Stimulated activated CD8-positive, alpha-beta memory T cell treated with anti-CD3 and anti-CD28 coated beads, Interleukin-15, amount 100 ng/mL, for 4 hours (primary cell): Measurements from ENCODE around the gene ZMYM4.

Experiments
- DNase-seq, 2 donors: peaks; one replicate each; pipeline ENCODE4 v3.0.0-alpha.2; 2020; ENCODE audit warnings: low read depth in 2 of 2

ZMYM4 gene

DNA sequence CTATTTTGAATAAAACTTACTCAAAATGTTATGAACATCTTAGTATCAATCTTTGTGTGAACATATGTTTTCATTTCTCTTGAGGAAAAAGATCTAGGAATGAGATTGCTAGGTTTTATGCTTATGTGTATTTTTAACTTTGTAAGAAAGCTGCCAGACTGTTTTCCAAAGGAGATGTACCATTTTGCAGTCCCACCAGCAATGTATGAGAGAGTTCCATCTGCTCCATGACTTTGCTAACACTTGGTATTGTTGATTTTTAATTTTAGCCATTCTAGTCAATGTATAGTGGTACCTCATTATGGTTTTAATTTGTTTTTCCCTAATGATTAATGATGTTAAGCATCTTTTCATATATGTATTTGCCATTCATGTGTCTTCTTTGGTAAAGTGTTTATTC is 132.5 kb downstream of the ZMYM4 start:
- no peak for DNase-seq

DNA sequence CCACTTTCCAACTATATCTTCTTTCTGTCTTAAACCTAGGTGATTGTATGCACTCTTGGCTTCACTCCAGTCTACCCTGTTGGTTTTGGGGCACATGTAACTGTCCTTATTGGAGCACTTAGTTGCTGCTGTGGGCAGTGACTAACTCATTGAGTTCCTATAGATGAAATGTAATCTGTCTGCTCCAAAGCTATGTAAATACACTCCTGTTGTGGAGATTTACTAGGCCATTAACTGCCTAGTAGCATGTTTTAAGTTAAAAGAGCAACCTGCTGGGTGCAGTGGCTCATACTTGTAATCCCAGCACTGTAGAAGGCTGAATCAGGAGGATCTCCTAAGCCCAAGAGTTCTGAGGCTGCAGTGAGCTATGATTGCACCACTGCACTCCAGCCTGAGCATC is 137.6 kb downstream of the ZMYM4 start:
- DNase-seq: no peak

DNA sequence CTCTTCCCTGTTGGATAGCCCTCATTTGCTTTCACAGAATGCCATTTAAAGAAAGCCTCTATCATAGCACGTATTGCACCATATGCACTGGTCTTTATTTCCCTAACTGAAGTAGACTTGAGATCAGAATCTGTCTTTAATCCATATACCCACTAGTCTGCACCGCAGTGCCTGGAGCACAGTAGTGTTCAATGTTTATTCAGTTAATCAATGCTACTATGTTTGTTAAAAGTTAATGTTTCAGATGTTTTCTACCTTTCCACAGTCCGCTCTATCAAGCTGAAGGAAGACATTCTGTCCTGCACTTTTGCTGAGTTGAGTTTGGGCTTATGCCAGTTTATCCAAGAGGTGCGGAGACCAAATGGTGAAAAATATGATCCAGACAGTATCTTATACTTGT is 139.2 kb downstream of the ZMYM4 start:
- no peak for DNase-seq

GRCh38 chr1:35408925-35409324 is 140.4 kb downstream of the ZMYM4 start:
- no peak for DNase-seq

GRCh38 chr1:35426097-35426586 is 157.6 kb downstream of the ZMYM4 start:
- no peak for DNase-seq

- DNase-seq: no peak
Observed at GRCh38 chr1:35428360-35428759, 159.9 kb downstream of the ZMYM4 start.

DNA sequence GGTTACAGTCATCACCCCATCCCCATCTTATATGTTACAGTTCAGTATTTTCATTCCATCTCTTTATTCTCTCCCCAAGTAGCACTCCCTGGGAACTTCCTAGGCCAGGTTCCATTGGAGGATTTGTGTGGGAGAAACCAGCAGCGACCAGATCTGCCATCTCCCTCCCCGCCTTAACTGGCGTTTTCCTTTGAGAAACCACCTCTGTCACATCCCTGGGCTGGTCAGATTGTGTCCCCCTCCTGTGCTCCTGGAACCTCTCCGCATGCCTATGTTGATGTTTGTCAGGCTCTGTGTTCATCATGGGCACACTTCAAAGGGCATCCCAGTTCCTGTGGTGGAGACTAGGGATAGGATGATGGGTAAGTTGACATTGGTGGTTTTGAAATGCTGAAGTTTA is 162.3 kb downstream of the ZMYM4 start:
- no peak for DNase-seq

DNA sequence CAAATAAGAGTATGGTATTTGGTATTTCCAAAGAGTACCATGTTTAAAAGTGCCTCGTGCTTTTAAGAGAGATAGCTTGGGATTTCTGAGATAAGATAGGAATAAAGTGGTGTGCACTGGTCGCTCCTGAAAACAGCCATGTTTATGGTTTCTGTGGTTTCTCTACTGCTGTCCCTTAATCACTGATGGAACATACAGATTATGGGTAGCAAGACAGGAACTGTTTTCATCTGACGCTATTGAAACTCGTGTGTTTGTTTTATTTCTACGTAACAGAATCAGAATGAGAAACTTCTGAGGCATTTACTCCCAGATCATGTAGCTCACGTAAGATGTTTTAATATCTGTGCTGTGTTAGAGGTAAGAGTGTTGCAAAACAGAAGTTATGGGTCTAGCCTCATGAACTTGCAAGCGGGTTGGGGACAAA is 162.7 kb downstream of the ZMYM4 start:
- no peak for DNase-seq

GRCh38 chr1:35432231-35432630 is 163.7 kb downstream of the ZMYM4 start:
- DNase-seq: no peak

- DNase-seq: no peak
Observed at GRCh38 chr1:35433714-35434113, 165.2 kb downstream of the ZMYM4 start.

DNA sequence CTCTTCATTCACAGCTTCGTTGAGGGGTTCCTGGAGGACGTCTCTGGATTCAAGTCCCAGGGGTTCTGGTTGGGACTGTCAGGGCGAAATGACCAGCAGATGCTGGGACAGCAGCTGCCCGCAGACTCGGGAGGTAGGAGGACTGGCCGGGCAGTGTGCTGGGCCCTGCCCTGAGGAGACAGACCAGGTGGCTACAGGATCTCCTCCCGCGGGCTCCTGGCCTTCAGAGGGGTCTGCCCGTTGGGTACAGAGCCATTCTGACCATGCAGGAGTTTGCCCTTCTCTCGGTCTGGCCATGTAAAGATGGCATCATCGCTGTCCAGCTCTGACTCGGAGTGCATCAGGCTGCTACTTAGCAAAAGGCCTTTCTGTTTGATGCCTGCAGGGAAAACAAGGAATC is 166.2 kb downstream of the ZMYM4 start:
- DNase-seq: no peak

DNA sequence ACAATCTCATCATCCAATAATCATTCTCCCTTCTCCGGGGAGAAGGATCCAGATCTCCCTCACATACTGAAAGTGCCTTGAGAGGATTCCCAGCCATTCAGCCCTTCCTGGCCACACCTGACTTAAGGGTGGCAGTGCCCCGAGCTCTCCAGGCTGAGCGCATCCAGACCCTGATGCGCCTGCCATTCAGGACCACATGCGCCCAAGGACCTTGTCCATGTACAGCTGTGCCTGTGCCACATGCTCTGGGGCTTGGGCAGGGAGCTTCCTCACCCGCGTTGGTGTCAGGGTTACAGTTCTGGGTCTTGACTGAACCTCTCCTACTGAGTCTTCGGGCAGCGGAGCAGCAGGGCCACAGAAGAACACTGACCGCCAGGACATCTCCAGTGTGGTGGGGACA is 167.6 kb downstream of the ZMYM4 start:
- no peak for DNase-seq

GRCh38 chr1:35437200-35437599 is 168.7 kb downstream of the ZMYM4 start:
- no peak for DNase-seq

GRCh38 chr1:35439626-35440025 is 171.1 kb downstream of the ZMYM4 start:
- no peak for DNase-seq

DNA sequence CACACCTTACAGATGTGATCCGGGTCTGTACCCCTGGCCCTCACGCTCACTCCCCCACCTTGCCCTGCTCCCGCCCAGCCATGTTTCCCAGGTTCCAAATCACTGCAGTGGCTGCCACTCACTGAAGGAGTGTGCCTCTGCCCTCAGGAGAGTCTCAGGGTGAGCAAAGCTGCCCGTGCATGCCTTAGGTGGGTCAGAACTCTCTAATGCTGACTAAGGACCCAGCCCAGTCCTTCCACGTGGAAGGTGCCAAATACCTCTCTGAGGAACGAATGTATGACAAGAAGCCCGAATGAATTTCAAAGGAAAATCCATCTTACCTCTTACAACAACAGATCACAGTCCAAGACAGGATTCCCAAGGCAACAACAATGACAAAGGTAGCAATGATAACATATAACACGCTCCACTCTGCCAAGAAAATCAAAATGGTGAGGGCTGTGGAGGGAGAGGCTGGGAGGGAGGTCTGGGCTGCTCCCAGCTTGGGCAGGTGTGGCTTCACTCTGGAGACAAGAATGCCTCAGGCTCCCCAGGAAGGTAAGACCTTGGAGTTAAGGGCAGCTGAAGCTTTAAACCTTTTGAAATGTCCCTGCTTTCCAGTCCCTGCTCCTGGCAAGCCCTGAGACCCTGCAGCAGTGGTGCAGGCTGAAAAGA is 173.5 kb downstream of the ZMYM4 start:
- no peak for DNase-seq

GRCh38 chr1:35442734-35443133 is 174.2 kb downstream of the ZMYM4 start:
- peak in 1 of 2 donors; percentile 18 for DNase-seq

DNA sequence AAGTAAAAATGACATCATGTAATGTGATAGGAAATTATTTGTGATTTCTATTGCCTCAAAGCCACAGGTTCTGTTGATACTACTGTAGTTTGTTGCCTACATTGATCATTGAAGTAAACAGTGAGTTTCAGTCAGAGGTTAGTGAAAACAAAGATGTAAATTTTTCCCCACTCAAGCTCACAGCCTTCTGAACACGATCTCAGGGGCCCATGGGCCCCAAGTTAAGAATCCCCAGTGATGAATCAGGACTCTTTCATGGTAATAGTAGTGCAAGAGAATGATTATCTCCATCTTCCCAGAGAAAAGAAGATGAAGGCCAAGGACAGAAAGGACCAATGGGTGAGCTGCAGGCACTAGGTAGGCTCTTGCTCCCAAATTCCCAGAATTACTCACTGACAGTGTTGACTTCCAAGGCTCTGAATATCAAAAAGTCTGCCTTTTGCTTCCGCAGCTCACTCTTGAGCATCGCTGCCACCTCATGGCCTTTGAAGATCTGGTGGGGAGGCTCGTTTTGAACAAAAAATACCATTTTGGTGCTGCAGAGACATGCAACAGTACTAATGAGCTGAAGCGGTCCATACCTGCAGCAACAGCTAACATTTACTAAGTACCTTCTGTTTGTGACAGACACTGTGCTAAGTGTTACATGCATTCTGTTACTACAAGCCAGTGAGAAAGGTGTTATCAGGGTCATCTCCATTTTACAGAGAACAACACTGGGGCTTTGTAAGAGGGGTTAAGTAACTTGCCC is 175.4 kb downstream of the ZMYM4 start:
- no peak for DNase-seq

DNA sequence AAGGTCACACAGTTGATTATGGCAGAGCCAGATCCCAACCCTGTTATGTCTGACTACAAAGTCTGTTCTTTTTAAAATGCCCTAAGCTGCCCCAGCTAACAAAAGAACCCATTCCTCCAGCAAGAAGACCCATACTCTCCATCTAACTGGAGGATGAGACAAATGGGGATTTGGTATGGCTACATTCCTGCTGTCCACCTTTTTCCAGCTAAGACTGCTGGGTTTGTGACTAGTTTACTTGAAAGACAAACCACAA is 175.9 kb downstream of the ZMYM4 start:
- DNase-seq: no peak

DNA sequence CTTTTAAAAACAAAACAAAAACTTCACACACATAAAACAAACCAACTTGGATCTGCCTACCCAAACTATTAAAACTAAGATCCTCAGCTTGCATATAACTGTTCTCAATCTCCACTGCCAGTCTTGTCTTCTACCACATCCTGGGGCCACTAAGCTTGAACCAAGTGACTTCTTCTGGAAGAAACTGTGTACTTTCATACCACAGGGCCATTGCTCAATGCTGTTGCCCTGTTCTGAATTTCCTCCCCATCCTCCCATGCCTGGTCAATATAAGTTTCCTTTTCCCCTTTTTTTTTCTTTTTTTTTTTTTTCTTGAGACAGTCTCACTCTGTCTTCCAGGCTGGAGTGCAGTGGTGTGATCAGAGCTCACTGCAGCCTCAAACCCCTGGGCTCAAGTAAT is 178.8 kb downstream of the ZMYM4 start:
- no peak for DNase-seq

DNA sequence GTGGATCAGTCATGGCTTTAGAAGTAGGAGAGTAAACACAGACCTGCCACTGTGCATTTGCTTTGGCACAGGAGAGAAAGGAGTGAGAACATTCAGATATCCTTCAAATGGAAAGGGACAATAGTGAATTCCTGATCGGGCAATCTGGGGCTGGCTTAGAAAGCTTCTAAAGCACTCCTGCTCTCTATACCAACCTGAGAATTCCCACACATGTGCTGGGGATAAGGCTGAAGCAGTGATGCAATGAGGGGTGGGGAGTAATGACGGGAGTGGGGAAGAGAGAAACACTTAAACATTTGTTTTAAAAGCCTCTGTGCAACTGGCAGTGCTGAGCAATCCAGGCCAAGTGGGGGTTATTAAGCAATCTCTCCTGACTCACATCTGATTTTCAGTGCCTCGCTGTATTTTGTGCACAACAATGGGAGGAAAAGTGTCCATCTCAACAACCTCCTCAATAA is 179.9 kb downstream of the ZMYM4 start:
- DNase-seq: no peak

- DNase-seq: no peak
Observed at GRCh38 chr1:35449334-35450008, 181.0 kb downstream of the ZMYM4 start.

GRCh38 chr1:35451125-35451528 is 182.6 kb downstream of the ZMYM4 start:
- peak; percentile 43 to 56 for DNase-seq
